NCI-H2171 (cell line): ENCODE measurements around the gene NHERF2.
"Not testable (repeated sequence)": the region's sequence is repeated elsewhere in the genome, so short reads cannot be mapped to it uniquely, and the experiment has no call there.

Experiments
- DNase-seq: peaks from one replicate; lab custom pipeline; 2025; lab: John Stamatoyannopoulos, UW

The NHERF2 gene

GRCh38 chr16:2028146-2028545 lies 1.4 kb downstream of the NHERF2 start:
- no peak for DNase-seq

GRCh38 chr16:2028620-2029220 lies 2.0 kb downstream of the NHERF2 start:
- no peak for DNase-seq

GRCh38 chr16:2029350-2029749 lies 2.6 kb downstream of the NHERF2 start:
- no peak for DNase-seq

GRCh38 chr16:2030036-2030435 lies 3.3 kb downstream of the NHERF2 start:
- DNase-seq, result no peak

- DNase-seq, result no peak
Observed at GRCh38 chr16:2031081-2031577, 4.4 kb downstream of the NHERF2 start.

- DNase-seq, result no peak
Observed at GRCh38 chr16:2032285-2033056, 5.8 kb downstream of the NHERF2 start.

GRCh38 chr16:2033057-2033908 lies 6.6 kb downstream of the NHERF2 start:
- DNase-seq, result no peak

GRCh38 chr16:2033909-2034695 lies 7.4 kb downstream of the NHERF2 start:
- DNase-seq, result not testable (repeated sequence)

GRCh38 chr16:2034696-2035430 lies 8.2 kb downstream of the NHERF2 start:
- DNase-seq, result no peak

- DNase-seq, result peak; percentile 71
Observed at GRCh38 chr16:2035431-2036199, 8.9 kb downstream of the NHERF2 start.

- DNase-seq, result no peak
Observed at GRCh38 chr16:2036200-2036966, 9.7 kb downstream of the NHERF2 start.

- no peak for DNase-seq
Observed at GRCh38 chr16:2037115-2037514, 10.4 kb downstream of the NHERF2 start.

- DNase-seq, result no peak
Observed at GRCh38 chr16:2037647-2038381, 11.1 kb downstream of the NHERF2 start.

GRCh38 chr16:2038382-2039231 lies 11.9 kb downstream of the NHERF2 start:
- no peak for DNase-seq

GRCh38 chr16:2039274-2040031 lies 12.8 kb downstream of the NHERF2 start:
- no peak for DNase-seq

GRCh38 chr16:2040041-2040786 lies 13.5 kb downstream of the NHERF2 start:
- no peak for DNase-seq
